Activated T-cell treated with anti-CD3 and anti-CD28 coated beads, Interleukin-2, amount 50 U/mL, for 72 hours (primary cell): ENCODE data around the gene SOX15. TPM values are rescaled to one million over a fixed set of nuclear protein-coding genes. Genes with fewer than 3 reads are reported as not detected.
A peak's percentile ranks its signal among the peaks of the same experiment; 100 is the strongest.

Experiments
- ATAC-seq, 2 donors: fragments of 150-1000 bp; cut with Tn5 transposase; replicated peaks in 1 of 2; 2 replicates each; pipeline ENCODE4 v1.10.0; 2021; ENCODE audit warnings: moderate library complexity in 2 of 2, mild to moderate bottlenecking in 1 of 2
- DNase-seq, 2 donors: peaks; one replicate each; pipeline ENCODE4 v3.0.0; 2021 to 2022; ENCODE audit warnings: mixed read lengths in 1 of 2
- H3K27ac Mint-ChIP-seq: one replicate; pipeline ENCODE4 v1.8.0; 2022; ENCODE audit warnings: mild to moderate bottlenecking, moderate library complexity, mixed read lengths
- H3K27me3 Mint-ChIP-seq: one replicate; pipeline ENCODE4 v1.8.0; 2022; ENCODE audit warnings: low read depth, mixed read lengths
- H3K36me3 Mint-ChIP-seq, 2 donors: one replicate each; pipeline ENCODE4 v1.8.0; 2022; ENCODE audit warnings: mixed read lengths in 2 of 2, mild to moderate bottlenecking in 1 of 2; ENCODE audit not compliant: insufficient read depth in 2 of 2
- H3K4me1 Mint-ChIP-seq: one replicate; pipeline ENCODE4 v1.8.0; 2022; ENCODE audit warnings: low read depth, mixed read lengths
- H3K4me3 Mint-ChIP-seq, 2 donors: one replicate each; pipeline ENCODE4 v1.8.0; 2022; ENCODE audit warnings: mild to moderate bottlenecking in 2 of 2, mixed read lengths in 2 of 2, moderate library complexity in 2 of 2
- H3K9me3 Mint-ChIP-seq, 2 donors: one replicate each; pipeline ENCODE4 v1.8.0; 2022; ENCODE audit warnings: mixed read lengths in 2 of 2
- total RNA-seq, 2 donors: library from RNA; stranded (reverse); gene quantifications; one replicate each; pipeline ENCODE4 v1.2.3, GENCODE V29; 2022

Gene SOX15
- total RNA-seq, 2 donors from 2014 or later: 0.34 to 0.86 TPM

DNA sequence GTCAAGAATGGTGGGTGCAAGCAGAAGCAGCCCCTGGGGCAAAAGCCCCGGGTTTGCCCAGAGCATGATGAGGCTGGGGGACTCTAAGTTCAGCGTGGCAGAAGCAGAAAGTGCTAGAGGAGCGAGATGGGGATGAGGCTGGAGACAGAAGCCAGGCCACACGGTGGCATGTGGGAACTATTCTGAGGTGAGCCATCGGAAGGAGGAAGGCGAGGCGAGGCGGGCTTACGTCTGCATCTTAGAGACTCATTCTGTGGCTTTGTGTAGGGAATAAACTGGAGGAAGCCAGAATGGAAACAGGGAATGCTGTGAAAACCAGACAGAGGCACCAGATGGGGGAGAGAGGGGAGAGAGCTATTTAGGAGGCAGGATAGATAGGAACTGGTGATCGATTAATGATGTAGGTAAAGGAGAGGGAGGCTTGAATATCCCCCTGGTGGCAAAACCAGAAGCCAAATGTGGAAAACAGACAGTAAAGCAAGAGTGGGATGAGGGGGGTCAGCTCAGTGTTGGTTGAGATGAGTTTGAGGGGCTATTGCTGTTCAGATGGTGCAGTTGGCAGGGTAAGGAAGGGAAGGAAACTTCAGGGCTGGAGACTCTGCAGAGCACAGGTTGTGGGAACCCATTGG is 34.5 kb downstream of the SOX15 start:
- Mint-ChIP-seq H3K36me3 (no peaks in the 10 kb centered on the region), H3K9me3 (no peaks in the 10 kb centered on the region), H3K27me3 (no peaks in the 10 kb centered on the region), H3K4me3 (no peak overlapping the region), H3K27ac (no peak overlapping the region), H3K4me1 (peaks cover 73% of the 10 kb centered on the region)
- ATAC-seq (no peak), DNase-seq (no peak)

DNA sequence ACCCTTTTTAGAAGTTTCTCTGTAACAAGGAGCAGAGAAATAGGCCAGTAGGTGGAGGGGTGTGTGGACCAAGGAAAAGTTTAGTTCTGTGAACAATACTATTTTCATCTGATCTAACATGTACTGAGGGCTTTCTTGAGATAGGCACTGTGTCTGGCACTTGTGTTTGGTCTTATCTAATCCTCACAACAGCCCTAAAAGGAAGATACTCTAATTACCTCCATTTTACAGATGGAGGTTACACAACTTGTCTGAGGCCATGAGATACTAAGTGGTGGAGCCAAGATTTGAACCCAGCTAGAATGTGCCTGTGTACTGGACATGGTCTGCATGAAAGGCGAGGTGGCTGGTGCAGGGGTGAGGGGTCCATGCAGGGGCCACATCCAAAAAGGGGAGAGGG is 36.5 kb downstream of the SOX15 start:
- Mint-ChIP-seq H3K9me3 (no peaks in the 10 kb centered on the region), H3K27me3 (no peaks in the 10 kb centered on the region), H3K4me3 (peak overlapping the region; percentile 51 to 60), H3K36me3 (no peaks in the 10 kb centered on the region), H3K27ac (peak overlapping the region; percentile 56), H3K4me1 (peaks cover 67% of the 10 kb centered on the region)
- no peak for ATAC-seq
- no peak for DNase-seq

DNA sequence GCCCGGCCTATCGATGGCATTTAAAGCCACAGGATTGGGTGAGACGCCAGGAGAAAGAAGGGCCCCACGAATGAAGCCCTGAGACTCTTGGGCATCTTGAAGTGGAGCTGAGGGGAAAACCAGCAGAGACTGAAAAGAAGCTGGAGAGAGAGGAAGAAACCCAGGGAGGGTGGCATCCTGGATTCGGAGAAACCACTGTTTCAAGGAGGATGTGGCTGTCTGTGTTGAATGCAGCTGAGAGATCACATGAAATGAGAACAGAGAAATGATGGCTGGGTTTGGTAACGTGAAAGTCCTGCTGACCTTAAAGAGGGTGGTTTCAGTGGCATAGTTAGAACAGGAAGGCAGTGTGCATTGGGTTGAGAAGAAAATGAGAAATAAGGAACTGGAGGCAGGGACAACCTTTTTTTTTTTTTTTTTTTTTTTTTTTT is 37.3 kb downstream of the SOX15 start:
- DNase-seq (no peak), ATAC-seq (peak; percentile 67 to 70)
- H3K27me3 Mint-ChIP-seq: no peaks in the 10 kb centered on the region
- peak overlapping the region; percentile 5 for H3K27ac Mint-ChIP-seq
- H3K4me1 Mint-ChIP-seq: peaks cover 67% of the 10 kb centered on the region
- peak overlapping the region; percentile 45 to 60 for H3K4me3 Mint-ChIP-seq
- H3K9me3 Mint-ChIP-seq: no peaks in the 10 kb centered on the region
- no peaks in the 10 kb centered on the region for H3K36me3 Mint-ChIP-seq

DNA sequence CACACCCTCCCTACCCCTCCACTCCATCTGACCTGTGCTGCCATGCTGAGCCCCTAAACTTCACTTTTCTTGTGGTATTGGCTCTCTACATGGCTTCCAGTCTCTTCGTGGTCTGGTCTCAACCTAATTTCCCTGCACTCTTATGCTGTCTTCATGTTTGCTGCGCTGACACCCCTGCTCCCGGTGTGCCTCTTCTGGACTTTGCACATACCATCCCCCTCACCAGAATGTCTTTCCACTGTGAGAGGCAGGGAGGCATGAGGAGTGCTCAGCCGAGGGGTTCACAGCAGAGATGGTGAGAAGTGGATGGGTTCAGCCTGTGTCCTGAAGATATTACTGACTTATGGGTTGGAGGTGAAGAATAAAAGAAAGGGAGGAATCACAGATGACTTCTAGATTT is 38.5 kb downstream of the SOX15 start:
- no peak overlapping the region for H3K27ac Mint-ChIP-seq
- no peak overlapping the region for H3K4me3 Mint-ChIP-seq
- H3K27me3 Mint-ChIP-seq: no peaks in the 10 kb centered on the region
- ATAC-seq (no peak), DNase-seq (no peak)
- no peaks in the 10 kb centered on the region for H3K9me3 Mint-ChIP-seq
- no peaks in the 10 kb centered on the region for H3K36me3 Mint-ChIP-seq
- peaks cover 69% of the 10 kb centered on the region for H3K4me1 Mint-ChIP-seq

DNA sequence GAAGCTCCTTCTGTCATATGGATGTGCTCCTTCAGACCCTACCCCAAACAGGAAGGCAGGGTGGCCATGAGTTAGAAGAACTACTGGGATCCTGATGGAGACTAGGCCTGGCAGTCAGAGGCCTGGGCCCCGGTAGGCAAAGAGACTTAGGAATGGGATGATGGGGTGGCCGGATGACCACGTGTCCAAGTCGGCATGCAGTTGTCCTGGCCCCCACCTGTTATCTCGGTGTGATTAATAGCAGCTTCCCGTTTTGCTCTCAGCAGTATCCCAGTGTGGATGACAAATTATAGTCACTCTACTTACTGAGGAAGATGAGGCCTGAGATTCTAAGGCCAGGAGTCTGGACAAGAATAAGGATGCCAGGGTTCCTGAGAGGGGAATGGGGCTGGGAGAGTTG is 39.5 kb downstream of the SOX15 start:
- H3K4me1 Mint-ChIP-seq: peaks cover 64% of the 10 kb centered on the region
- no peak for ATAC-seq
- H3K36me3 Mint-ChIP-seq: no peaks in the 10 kb centered on the region
- no peaks in the 10 kb centered on the region for H3K27me3 Mint-ChIP-seq
- DNase-seq: no peak
- no peaks in the 10 kb centered on the region for H3K9me3 Mint-ChIP-seq
- H3K4me3 Mint-ChIP-seq: peak overlapping the region; percentile 78 to 90
- H3K27ac Mint-ChIP-seq: no peak overlapping the region

DNA sequence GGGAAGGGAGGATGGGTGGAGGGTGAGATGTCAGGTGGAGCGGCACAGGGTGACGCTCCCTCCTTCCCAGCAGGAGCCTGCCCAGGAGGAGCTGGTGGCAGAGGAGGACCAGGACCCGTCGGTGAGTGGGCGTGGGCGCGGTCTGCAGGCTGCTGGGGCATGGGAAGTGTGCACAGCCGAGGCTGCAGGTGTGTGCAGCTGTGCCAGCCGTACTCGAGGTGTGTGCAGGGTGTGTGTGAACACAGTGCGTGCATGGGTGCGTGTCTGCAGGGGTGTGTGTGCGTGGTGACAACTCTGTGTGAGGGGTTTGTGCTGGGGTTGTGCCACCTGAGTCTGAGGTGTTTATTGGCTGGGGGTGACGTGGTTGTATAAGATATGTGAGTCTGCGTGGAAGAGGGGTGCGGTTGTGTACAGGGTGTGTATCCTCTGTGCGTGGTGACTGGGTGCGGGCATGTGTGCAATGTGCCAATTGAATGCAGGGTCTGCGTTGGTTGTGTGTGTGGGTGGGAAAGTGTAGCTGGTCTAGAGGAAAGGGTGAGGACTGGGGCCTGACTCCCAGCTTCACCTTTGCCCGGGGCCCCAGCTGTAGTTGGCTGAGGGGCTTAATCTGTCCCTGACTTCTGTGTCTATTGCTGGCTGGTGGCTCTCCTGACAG is 40.4 kb downstream of the SOX15 start:
- Mint-ChIP-seq H3K4me1 (peaks cover 61% of the 10 kb centered on the region), H3K27me3 (no peaks in the 10 kb centered on the region), H3K9me3 (no peaks in the 10 kb centered on the region), H3K27ac (peak overlapping the region; percentile 12), H3K36me3 (no peaks in the 10 kb centered on the region), H3K4me3 (peak overlapping the region; percentile 78 to 90)
- peak; percentile 57 to 61 for ATAC-seq
- peak; percentile 46 to 53 for DNase-seq

DNA sequence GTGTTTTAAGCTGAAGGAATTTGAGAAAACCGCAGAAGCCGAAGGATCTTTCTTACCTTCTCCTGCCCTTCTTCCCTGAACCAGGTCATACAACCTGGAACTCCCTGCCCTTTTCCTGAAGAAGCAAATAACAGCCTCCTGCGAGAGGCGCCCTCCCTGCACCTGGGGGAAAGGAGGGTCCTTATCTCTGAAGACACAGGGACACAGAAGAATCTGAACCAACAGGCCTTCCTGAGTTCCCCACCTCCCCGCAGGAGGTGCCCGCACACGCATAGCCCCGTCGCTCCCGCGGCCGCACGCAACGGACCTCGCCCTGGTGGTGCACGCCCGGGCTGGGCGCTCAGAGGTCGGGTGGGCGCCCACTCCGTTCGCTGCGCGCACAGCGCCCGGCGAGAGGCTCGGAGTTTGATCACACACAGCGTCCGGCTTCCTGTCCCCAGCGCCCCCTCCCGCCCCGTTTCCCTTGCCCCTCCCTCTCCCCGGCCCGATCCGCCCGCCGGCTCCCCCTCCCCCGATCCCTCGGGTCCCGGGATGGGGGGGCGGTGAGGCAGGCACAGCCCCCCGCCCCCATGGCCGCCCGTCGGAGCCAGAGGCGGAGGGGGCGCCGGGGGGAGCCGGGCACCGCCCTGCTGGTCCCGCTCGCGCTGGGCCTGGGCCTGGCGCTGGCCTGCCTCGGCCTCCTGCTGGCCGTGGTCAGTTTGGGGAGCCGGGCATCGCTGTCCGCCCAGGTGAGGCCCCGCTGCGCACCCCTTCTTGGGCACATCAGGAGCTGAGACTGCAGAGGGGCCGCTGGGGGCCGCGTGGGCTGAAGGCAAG is 41.1 kb downstream of the SOX15 start, which contains the start of gene TNFSF12:
TNFSF12 (plus strand) TSS at position 474 of the 816 bp plus-strand sequence; CDS start at position 570, 96 bp downstream.
- Mint-ChIP-seq H3K27ac (peak within 1 kb of the TSS; percentile 52), H3K36me3 (no peaks in the 10 kb centered on the region), H3K4me3 (peak within 1 kb of the TSS; percentile 87 to 90), H3K27me3 (no peaks in the 10 kb centered on the region), H3K9me3 (no peaks in the 10 kb centered on the region), H3K4me1 (peaks cover 58% of the 10 kb centered on the region)
- peak; percentile 75 to 79 for ATAC-seq
- DNase-seq: peak; percentile 72 to 73

DNA sequence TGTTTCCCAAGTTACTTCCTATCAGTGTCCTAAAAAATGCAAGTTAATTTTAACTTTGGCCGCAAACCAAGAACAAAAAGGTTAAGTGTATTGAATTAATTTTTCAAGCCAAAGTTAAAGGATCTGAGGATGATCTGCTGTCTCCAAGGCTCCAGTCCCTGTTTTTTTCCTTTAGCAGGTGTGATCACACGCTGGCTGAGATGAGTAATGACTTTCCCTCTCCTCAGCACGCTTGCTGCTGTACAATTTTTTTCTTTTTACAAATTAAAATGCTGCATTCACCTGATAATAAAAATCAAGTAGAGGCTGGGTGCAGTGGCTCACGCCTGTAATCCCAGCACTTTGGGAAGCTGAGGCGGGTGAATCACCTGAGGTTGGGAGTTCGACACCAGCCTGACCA is 45.0 kb downstream of the SOX15 start:
- Mint-ChIP-seq H3K4me3 (no peak overlapping the region), H3K27me3 (no peaks in the 10 kb centered on the region), H3K4me1 (peaks cover 20% of the 10 kb centered on the region), H3K9me3 (no peaks in the 10 kb centered on the region), H3K27ac (no peak overlapping the region), H3K36me3 (no peaks in the 10 kb centered on the region)
- no peak for DNase-seq
- no peak for ATAC-seq

DNA sequence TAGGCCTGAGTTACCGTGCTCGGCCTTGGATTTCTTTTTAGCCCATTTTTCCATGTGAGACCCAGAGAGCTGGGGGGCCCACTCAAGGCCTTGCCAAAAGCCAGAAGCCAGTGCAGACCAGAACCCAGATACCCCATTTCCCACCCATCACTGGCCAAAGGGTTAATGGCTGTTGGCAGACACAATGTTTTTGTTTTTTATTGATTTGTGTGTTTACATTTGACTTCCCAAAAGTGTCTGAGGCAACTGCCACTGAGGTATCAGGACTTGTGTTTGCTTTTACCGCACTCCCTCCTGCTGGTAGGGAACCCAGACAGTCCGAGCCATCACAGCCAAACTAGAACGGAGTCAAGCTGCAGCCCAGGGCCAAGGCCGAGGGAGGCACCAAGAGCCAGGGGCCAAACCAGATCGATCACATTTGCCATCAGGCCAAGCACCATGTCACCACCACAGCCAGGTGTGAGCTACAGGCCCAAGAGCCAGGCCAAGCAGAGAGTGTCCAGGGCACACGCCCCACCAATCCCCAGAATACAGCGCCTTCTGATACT is 48.7 kb downstream of the SOX15 start:
- ATAC-seq: no peak
- H3K4me3 Mint-ChIP-seq: no peak overlapping the region
- H3K4me1 Mint-ChIP-seq: no peaks in the 10 kb centered on the region
- no peaks in the 10 kb centered on the region for H3K27me3 Mint-ChIP-seq
- no peak for DNase-seq
- no peaks in the 10 kb centered on the region for H3K36me3 Mint-ChIP-seq
- peaks cover 2 to 3% of the 10 kb centered on the region in 2 donors for H3K9me3 Mint-ChIP-seq
- no peak overlapping the region for H3K27ac Mint-ChIP-seq

DNA sequence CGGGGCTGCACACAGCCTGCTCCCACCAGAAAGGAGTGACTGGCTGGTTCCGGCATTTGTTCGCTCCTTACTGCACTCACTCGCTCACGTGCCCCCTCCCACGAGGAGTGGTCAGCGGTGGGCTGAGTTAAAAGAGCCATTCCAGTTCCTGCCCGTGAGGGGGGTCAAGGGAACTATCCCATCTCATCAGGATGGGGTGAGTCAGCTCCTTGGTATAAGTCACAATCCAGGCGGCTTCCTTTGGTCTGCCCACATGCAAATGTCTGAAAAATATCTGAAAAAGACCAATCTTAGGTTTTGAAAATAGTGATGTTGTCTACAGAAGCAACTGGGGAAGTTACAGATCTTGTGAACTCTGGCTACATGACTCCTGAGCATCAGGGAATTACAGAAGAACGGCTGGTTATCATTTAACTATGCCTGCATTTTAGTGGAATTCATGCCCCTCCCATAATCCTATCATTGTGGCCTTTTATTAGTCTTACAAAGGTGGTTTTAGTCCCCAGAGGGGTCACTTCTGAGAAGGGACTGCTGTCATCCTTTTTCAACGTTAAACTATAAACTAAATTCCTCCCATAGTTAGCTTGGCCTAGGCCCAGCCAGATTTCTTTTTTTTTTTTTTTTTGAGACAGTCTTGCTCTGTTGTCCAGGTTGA is 50.9 kb downstream of the SOX15 start:
- H3K4me1 Mint-ChIP-seq: no peaks in the 10 kb centered on the region
- peaks cover 2 to 3% of the 10 kb centered on the region in 2 donors for H3K9me3 Mint-ChIP-seq
- ATAC-seq (no peak), DNase-seq (no peak)
- no peaks in the 10 kb centered on the region for H3K27me3 Mint-ChIP-seq
- no peak overlapping the region for H3K27ac Mint-ChIP-seq
- no peaks in the 10 kb centered on the region for H3K36me3 Mint-ChIP-seq
- H3K4me3 Mint-ChIP-seq: no peak overlapping the region
